Measurements from ENCODE around the gene PCDHGA8.
"Not testable (repeated sequence)": the region's sequence is repeated elsewhere in the genome, so short reads cannot be mapped to it uniquely, and the experiment has no call there.

PCDHGA8 gene

GRCh38 chr5:141399555-141400258, 7.3 kb downstream of the PCDHGA8 start:
- H3K4me3 ChIP-seq (ENCODE audit: low read depth, low read length): no peak overlapping the region

- no peak within 1 kb of the TSS for H3K4me3 ChIP-seq (ENCODE audit: low read depth, low read length)
Observed at GRCh38 chr5:141402553-141403243, 10.3 kb downstream of the PCDHGA8 start, which contains the start of gene PCDHGA9. Gene PCDHGA9, plus strand, starts transcription at chr5:141402778. Its CDS starts 175 bp downstream, at chr5:141402953.

- no peak overlapping the region for H3K4me3 ChIP-seq (ENCODE audit: low read depth, low read length)
Observed at GRCh38 chr5:141403387-141403786, 11.0 kb downstream of the PCDHGA8 start.

GRCh38 chr5:141407790-141408505, 15.5 kb downstream of the PCDHGA8 start, which contains the start of gene PCDHGB6:
Gene PCDHGB6, plus strand, starts transcription at chr5:141408021. Its CDS starts 182 bp downstream, at chr5:141408203.
- peak within 1 kb of the TSS; percentile 53 for H3K4me3 ChIP-seq (ENCODE audit: low read depth, low read length)

- H3K4me3 ChIP-seq (ENCODE audit: low read depth, low read length): no peak overlapping the region
Observed at GRCh38 chr5:141409598-141410306, 17.3 kb downstream of the PCDHGA8 start.

- H3K4me3 ChIP-seq (ENCODE audit: low read depth, low read length): no peak overlapping the region
Observed at GRCh38 chr5:141411575-141411974, 19.1 kb downstream of the PCDHGA8 start.

GRCh38 chr5:141412854-141413539, 20.6 kb downstream of the PCDHGA8 start, which contains the start of gene PCDHGA10:
Gene PCDHGA10, plus strand, starts transcription at chr5:141412987. Its CDS starts 189 bp downstream, at chr5:141413176.
- peak within 1 kb of the TSS; percentile 40 for H3K4me3 ChIP-seq (ENCODE audit: low read depth, low read length)

- H3K4me3 ChIP-seq (ENCODE audit: low read depth, low read length): peak overlapping the region; percentile 40
Observed at GRCh38 chr5:141413540-141414069, 21.2 kb downstream of the PCDHGA8 start.

GRCh38 chr5:141414548-141415274, 22.3 kb downstream of the PCDHGA8 start:
- H3K4me3 ChIP-seq (ENCODE audit: low read depth, low read length): not testable (repeated sequence)

- not testable (repeated sequence) for H3K4me3 ChIP-seq (ENCODE audit: low read depth, low read length)
Observed at GRCh38 chr5:141415275-141415618, 22.8 kb downstream of the PCDHGA8 start.

GRCh38 chr5:141417494-141418172, 25.2 kb downstream of the PCDHGA8 start, which contains the start of gene PCDHGB7:
Gene PCDHGB7, plus strand, starts transcription at chr5:141417677. Its CDS starts 183 bp downstream, at chr5:141417860.
- H3K4me3 ChIP-seq (ENCODE audit: low read depth, low read length): peak within 1 kb of the TSS; percentile 54

GRCh38 chr5:141419074-141419880, 26.8 kb downstream of the PCDHGA8 start:
- no peak overlapping the region for H3K4me3 ChIP-seq (ENCODE audit: low read depth, low read length)

- peak within 1 kb of the TSS; percentile 47 for H3K4me3 ChIP-seq (ENCODE audit: low read depth, low read length)
Observed at GRCh38 chr5:141420855-141421488, 28.5 kb downstream of the PCDHGA8 start, which contains the start of gene PCDHGA11. Gene PCDHGA11, plus strand, starts transcription at chr5:141421051. Its CDS starts 177 bp downstream, at chr5:141421228.

GRCh38 chr5:141421489-141421855, 29.0 kb downstream of the PCDHGA8 start:
- H3K4me3 ChIP-seq (ENCODE audit: low read depth, low read length): peak overlapping the region; percentile 47

GRCh38 chr5:141422742-141423291, 30.4 kb downstream of the PCDHGA8 start:
- no peak overlapping the region for H3K4me3 ChIP-seq (ENCODE audit: low read depth, low read length)

- H3K4me3 ChIP-seq (ENCODE audit: low read depth, low read length): no peak overlapping the region
Observed at GRCh38 chr5:141427783-141428426, 35.5 kb downstream of the PCDHGA8 start.
